ENCODE data around the gene MYOD1. TPM values are rescaled to one million over a fixed set of nuclear protein-coding genes. Genes with fewer than 3 reads are reported as not detected.

MYOD1 gene
- total and polyA plus RNA-seq, 2 of the 13 experiments (the other 11 are each of a cell fraction or from before 2014, with no cell fraction given) = not detected

DNA sequence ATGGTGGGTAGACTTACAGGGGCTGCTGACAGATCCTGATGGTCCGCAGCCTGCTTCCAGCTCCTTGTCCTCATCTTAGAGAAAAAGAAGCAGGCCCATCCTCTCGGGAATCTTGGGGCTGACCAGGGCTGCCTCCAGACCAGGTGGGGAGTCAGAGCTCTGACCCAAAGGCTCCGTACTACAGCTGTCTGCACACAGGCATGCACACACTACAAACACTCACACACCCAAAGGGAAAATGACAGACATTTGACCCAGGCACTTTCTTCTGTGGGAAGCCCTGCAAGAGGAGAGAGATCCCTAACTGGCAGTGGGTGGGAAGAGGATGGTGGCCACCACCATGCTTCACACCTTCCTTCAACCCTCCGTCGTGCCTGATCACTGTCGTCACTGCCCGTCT lies 46.9 kb upstream of the MYOD1 start:
- ChIA-PET CTCF (ENCODE audit: low intra/inter-chr PET ratio, low total read pairs) (no interaction called here), POLR2A (no interaction called here)
- ATAC-seq (no peak), FAIRE-seq (no peak), DNase-seq (ENCODE audit: low spot score) (no peak)
- BruUV-seq (replicated peaks) = no TSS peak
- H3K27ac ChIP-seq (ENCODE audit: extremely low read length, insufficient read depth, low read length) = no peak overlapping the region
- in situ Hi-C loops (cut with HindIII; ENCODE audit: extremely low pct_ligation_motif_present, low pct_unique_long_range_greater_than_20kb) = no loop called here
- H3K36me3 ChIP-seq (replicated peaks in 1 of 2; ENCODE audit: control insufficient read depth in 1 of 2, insufficient read depth in 2 of 2, low read length in 2 of 2) = no peaks in the 10 kb centered on the region
- WGBS (ENCODE audit: low lambda C conversion rate) = 76% methylated on average over 5 of the region's 7 CpGs
- no peak overlapping the region for H3K4me3 ChIP-seq (replicated peaks in 1 of 3; ENCODE audit: insufficient read depth in 1 of 3, low read depth in 2 of 3, low read length in 3 of 3)
- H3K4me1 ChIP-seq (ENCODE audit: insufficient read depth, low read length) = no peaks in the 10 kb centered on the region
- intact Hi-C loops (cut with micrococcal nuclease; ENCODE audit: unreplicated experiment) = no loop called here
- no peaks in the 10 kb centered on the region for H3K79me2 ChIP-seq (ENCODE audit: insufficient read depth, low read length)
- no peaks in the 10 kb centered on the region for H3K9me3 ChIP-seq (ENCODE audit: low read length)
- H3K9ac ChIP-seq (ENCODE audit: insufficient read depth, low read depth, low read length) = no peak overlapping the region
- no peak overlapping the region for H3K4me2 ChIP-seq (ENCODE audit: low read depth, low read length)
- H3K27me3 ChIP-seq (ENCODE audit: control insufficient read depth in 1 of 2, insufficient read depth in 2 of 2, low read length in 2 of 2) = peaks cover 0 to 16% of the 10 kb centered on the region in 2 experiments; a peak in 2 of 5 replicates
- no peaks in the 10 kb centered on the region for H4K20me1 ChIP-seq (ENCODE audit: insufficient read depth, low read length)
- H2AFZ ChIP-seq (ENCODE audit: low read length) = no peak overlapping the region
- TF ChIP-seq, protein P1, sequence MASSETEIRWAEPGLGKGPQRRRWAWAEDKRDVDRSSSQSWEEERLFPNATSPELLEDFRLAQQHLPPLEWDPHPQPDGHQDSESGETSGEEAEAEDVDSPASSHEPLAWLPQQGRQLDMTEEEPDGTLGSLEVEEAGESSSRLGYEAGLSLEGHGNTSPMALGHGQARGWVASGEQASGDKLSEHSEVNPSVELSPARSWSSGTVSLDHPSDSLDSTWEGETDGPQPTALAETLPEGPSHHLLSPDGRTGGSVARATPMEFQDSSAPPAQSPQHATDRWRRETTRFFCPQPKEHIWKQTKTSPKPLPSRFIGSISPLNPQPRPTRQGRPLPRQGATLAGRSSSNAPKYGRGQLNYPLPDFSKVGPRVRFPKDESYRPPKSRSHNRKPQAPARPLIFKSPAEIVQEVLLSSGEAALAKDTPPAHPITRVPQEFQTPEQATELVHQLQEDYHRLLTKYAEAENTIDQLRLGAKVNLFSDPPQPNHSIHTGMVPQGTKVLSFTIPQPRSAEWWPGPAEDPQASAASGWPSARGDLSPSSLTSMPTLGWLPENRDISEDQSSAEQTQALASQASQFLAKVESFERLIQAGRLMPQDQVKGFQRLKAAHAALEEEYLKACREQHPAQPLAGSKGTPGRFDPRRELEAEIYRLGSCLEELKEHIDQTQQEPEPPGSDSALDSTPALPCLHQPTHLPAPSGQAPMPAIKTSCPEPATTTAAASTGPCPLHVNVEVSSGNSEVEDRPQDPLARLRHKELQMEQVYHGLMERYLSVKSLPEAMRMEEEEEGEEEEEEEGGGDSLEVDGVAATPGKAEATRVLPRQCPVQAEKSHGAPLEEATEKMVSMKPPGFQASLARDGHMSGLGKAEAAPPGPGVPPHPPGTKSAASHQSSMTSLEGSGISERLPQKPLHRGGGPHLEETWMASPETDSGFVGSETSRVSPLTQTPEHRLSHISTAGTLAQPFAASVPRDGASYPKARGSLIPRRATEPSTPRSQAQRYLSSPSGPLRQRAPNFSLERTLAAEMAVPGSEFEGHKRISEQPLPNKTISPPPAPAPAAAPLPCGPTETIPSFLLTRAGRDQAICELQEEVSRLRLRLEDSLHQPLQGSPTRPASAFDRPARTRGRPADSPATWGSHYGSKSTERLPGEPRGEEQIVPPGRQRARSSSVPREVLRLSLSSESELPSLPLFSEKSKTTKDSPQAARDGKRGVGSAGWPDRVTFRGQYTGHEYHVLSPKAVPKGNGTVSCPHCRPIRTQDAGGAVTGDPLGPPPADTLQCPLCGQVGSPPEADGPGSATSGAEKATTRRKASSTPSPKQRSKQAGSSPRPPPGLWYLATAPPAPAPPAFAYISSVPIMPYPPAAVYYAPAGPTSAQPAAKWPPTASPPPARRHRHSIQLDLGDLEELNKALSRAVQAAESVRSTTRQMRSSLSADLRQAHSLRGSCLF (CRISPR knock-in tag; IDR thresholded peaks at IDR 0.05; ENCODE audit: borderline replicate concordance) = no peak
- TF ChIP-seq, protein P2, sequence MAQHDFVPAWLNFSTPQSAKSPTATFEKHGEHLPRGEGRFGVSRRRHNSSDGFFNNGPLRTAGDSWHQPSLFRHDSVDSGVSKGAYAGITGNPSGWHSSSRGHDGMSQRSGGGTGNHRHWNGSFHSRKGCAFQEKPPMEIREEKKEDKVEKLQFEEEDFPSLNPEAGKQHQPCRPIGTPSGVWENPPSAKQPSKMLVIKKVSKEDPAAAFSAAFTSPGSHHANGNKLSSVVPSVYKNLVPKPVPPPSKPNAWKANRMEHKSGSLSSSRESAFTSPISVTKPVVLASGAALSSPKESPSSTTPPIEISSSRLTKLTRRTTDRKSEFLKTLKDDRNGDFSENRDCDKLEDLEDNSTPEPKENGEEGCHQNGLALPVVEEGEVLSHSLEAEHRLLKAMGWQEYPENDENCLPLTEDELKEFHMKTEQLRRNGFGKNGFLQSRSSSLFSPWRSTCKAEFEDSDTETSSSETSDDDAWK (CRISPR knock-in tag; IDR thresholded peaks at IDR 0.05) = no peak
- TF ChIP-seq ZBTB4 (CRISPR knock-in tag; IDR thresholded peaks at IDR 0.05; ENCODE audit: borderline replicate concordance) = no peak
- TF ChIP-seq SMARCC2 (IDR thresholded peaks at IDR 0.05) = no peak
- no peak for TF ChIP-seq SP4 (CRISPR knock-in tag; IDR thresholded peaks at IDR 0.05)
- TF ChIP-seq, protein P3, sequence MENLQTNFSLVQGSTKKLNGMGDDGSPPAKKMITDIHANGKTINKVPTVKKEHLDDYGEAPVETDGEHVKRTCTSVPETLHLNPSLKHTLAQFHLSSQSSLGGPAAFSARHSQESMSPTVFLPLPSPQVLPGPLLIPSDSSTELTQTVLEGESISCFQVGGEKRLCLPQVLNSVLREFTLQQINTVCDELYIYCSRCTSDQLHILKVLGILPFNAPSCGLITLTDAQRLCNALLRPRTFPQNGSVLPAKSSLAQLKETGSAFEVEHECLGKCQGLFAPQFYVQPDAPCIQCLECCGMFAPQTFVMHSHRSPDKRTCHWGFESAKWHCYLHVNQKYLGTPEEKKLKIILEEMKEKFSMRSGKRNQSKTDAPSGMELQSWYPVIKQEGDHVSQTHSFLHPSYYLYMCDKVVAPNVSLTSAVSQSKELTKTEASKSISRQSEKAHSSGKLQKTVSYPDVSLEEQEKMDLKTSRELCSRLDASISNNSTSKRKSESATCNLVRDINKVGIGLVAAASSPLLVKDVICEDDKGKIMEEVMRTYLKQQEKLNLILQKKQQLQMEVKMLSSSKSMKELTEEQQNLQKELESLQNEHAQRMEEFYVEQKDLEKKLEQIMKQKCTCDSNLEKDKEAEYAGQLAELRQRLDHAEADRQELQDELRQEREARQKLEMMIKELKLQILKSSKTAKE (CRISPR knock-in tag; IDR thresholded peaks at IDR 0.05; ENCODE audit: borderline replicate concordance) = no peak
- no peak for TF ChIP-seq TOE1 (CRISPR knock-in tag; IDR thresholded peaks at IDR 0.05)
- no peak for TF ChIP-seq HNRNPK (IDR thresholded peaks at IDR 0.05; ENCODE audit: low read depth, low read length, poor library complexity, severe bottlenecking)
- no peak for TF ChIP-seq ZNF7 (CRISPR knock-in tag; IDR thresholded peaks at IDR 0.05)
- no peak for TF ChIP-seq CCAR2 (optimal IDR thresholded peaks at IDR 0.05; ENCODE audit: low read depth, low read length)
- TF ChIP-seq ZSCAN21 (CRISPR knock-in tag; IDR thresholded peaks at IDR 0.05; ENCODE audit: borderline replicate concordance) = no peak
- no peak for TF ChIP-seq ZNF883 (CRISPR knock-in tag; IDR thresholded peaks at IDR 0.05; ENCODE audit: not compliant biosample characterization)
